Measurements from ENCODE around the gene ATP8A1.

ATP8A1 gene

DNA sequence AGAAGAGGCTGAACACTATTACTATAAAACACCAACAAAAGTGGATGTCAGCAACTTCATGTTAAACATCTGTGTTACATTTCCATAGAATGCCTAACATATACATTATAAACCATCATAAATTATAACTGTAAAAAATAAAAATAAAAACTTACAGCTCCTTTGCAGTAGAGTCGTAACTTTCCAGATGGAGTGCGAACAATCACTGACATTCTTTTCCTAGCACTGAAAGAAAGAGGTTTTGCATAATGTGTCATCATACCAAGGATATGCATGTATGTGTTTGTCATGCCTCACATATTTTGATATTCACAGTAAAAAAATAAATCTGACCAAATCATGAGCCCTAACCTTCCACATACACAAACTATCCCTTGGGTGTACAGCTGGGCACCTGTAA, 113.1 kb downstream of the ATP8A1 start:
- no peaks in the 10 kb centered on the region for H3K4me1 ChIP-seq (ENCODE audit: insufficient read depth, low read length)
- no peaks in the 10 kb centered on the region for H3K79me2 ChIP-seq (ENCODE audit: insufficient read depth, low read length)
- H3K27me3 ChIP-seq (ENCODE audit: insufficient read depth, low read length, poor library complexity), result no peaks in the 10 kb centered on the region
- H3K27ac ChIP-seq (ENCODE audit: low read length), result no peak overlapping the region
- no peak for ATAC-seq (ENCODE audit: insufficient read depth, low read depth)
- H4K20me1 ChIP-seq (ENCODE audit: insufficient read depth, low read length), result no peaks in the 10 kb centered on the region
- TF ChIP-seq, protein P1, sequence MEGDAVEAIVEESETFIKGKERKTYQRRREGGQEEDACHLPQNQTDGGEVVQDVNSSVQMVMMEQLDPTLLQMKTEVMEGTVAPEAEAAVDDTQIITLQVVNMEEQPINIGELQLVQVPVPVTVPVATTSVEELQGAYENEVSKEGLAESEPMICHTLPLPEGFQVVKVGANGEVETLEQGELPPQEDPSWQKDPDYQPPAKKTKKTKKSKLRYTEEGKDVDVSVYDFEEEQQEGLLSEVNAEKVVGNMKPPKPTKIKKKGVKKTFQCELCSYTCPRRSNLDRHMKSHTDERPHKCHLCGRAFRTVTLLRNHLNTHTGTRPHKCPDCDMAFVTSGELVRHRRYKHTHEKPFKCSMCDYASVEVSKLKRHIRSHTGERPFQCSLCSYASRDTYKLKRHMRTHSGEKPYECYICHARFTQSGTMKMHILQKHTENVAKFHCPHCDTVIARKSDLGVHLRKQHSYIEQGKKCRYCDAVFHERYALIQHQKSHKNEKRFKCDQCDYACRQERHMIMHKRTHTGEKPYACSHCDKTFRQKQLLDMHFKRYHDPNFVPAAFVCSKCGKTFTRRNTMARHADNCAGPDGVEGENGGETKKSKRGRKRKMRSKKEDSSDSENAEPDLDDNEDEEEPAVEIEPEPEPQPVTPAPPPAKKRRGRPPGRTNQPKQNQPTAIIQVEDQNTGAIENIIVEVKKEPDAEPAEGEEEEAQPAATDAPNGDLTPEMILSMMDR (IDR thresholded peaks at IDR 0.05; ENCODE audit: borderline replicate concordance, extremely low read depth, low read length, poor library complexity, severe bottlenecking), result no peak
- no peak for TF ChIP-seq EZH2 (IDR thresholded peaks at IDR 0.05; ENCODE audit: borderline replicate concordance, low read depth, low read length, severe bottlenecking)
- DNase-seq, result no peak
- no peak overlapping the region for H2AFZ ChIP-seq (ENCODE audit: low read depth, low read length)
- H3K9me3 ChIP-seq (ENCODE audit: insufficient read depth, low read length, severe bottlenecking), result no peaks in the 10 kb centered on the region
- H3K9ac ChIP-seq (ENCODE audit: low read depth, low read length), result no peak overlapping the region
- no peaks in the 10 kb centered on the region for H3K36me3 ChIP-seq (ENCODE audit: insufficient read depth, low read length)
- no peak overlapping the region for H3K4me3 ChIP-seq (ENCODE audit: low read depth in 1 of 2, low read length in 2 of 2)
- no peak overlapping the region for H3K4me2 ChIP-seq (ENCODE audit: insufficient read depth, low read length)

DNA sequence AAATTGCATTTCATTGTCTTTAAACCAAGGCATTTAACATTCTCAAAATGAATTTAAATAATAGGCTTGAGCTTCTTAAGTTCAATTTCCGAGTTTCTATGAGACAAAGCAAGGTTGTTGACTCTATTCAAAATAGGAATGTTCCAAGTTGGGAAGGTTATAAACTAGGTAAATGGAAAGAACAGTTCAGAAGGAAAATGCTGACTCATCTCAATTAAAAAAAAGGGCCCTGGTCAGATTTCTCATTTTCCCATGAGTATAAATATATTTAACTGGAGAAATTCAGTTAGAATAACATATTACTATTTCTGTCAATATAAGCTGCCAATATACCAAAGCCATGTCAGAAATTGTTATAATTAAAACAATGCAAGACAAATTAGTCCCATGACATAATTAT, 113.8 kb downstream of the ATP8A1 start:
- Histone ChIP-seq H3K9me3 (ENCODE audit: insufficient read depth, low read length, severe bottlenecking) (no peaks in the 10 kb centered on the region), H3K9ac (ENCODE audit: low read depth, low read length) (no peak overlapping the region), H3K36me3 (ENCODE audit: insufficient read depth, low read length) (no peaks in the 10 kb centered on the region), H3K27ac (ENCODE audit: low read length) (no peak overlapping the region), H4K20me1 (ENCODE audit: insufficient read depth, low read length) (no peaks in the 10 kb centered on the region), H3K27me3 (ENCODE audit: insufficient read depth, low read length, poor library complexity) (no peaks in the 10 kb centered on the region), H3K4me2 (ENCODE audit: insufficient read depth, low read length) (no peak overlapping the region), H3K79me2 (ENCODE audit: insufficient read depth, low read length) (no peaks in the 10 kb centered on the region), H2AFZ (ENCODE audit: low read depth, low read length) (no peak overlapping the region), H3K4me3 (ENCODE audit: low read depth in 1 of 2, low read length in 2 of 2) (no peak overlapping the region), H3K4me1 (ENCODE audit: insufficient read depth, low read length) (no peaks in the 10 kb centered on the region)
- ATAC-seq (ENCODE audit: insufficient read depth, low read depth) (no peak), DNase-seq (no peak)
- TF ChIP-seq, protein P1 (IDR thresholded peaks at IDR 0.05; ENCODE audit: borderline replicate concordance, extremely low read depth, low read length, poor library complexity, severe bottlenecking), result no peak
- no peak for TF ChIP-seq EZH2 (IDR thresholded peaks at IDR 0.05; ENCODE audit: borderline replicate concordance, low read depth, low read length, severe bottlenecking)

DNA sequence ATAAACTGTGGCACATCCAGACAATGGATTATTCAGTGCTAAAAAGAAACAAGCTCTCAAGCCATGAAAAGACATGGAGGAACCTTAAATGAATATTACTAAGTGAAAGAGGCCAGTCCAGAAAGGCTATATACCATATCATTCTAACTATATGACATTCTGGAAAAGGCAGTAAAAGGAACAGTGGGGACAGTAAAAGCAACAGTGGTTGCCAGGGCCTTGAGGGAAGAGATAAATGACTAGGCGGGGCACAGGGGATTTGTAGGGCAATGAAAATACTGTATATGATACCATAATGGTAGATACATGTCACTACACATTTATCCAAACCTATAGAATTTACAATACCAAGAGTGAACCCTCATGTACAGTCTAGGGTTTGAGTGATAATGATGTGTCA, 115.3 kb downstream of the ATP8A1 start:
- no peak overlapping the region for H2AFZ ChIP-seq (ENCODE audit: low read depth, low read length)
- no peak overlapping the region for H3K4me2 ChIP-seq (ENCODE audit: insufficient read depth, low read length)
- no peaks in the 10 kb centered on the region for H3K27me3 ChIP-seq (ENCODE audit: insufficient read depth, low read length, poor library complexity)
- no peak overlapping the region for H3K4me3 ChIP-seq (ENCODE audit: low read depth in 1 of 2, low read length in 2 of 2)
- no peak for TF ChIP-seq EZH2 (IDR thresholded peaks at IDR 0.05; ENCODE audit: borderline replicate concordance, low read depth, low read length, severe bottlenecking)
- DNase-seq (no peak), ATAC-seq (ENCODE audit: insufficient read depth, low read depth) (no peak)
- no peaks in the 10 kb centered on the region for H3K36me3 ChIP-seq (ENCODE audit: insufficient read depth, low read length)
- no peaks in the 10 kb centered on the region for H3K9me3 ChIP-seq (ENCODE audit: insufficient read depth, low read length, severe bottlenecking)
- H3K27ac ChIP-seq (ENCODE audit: low read length), result no peak overlapping the region
- H4K20me1 ChIP-seq (ENCODE audit: insufficient read depth, low read length), result no peaks in the 10 kb centered on the region
- H3K4me1 ChIP-seq (ENCODE audit: insufficient read depth, low read length), result no peaks in the 10 kb centered on the region
- no peaks in the 10 kb centered on the region for H3K79me2 ChIP-seq (ENCODE audit: insufficient read depth, low read length)
- H3K9ac ChIP-seq (ENCODE audit: low read depth, low read length), result no peak overlapping the region

GRCh38 chr4:42533042-42533441, 123.9 kb downstream of the ATP8A1 start:
- no peaks in the 10 kb centered on the region for H3K27me3 ChIP-seq (ENCODE audit: insufficient read depth, low read length, poor library complexity)
- H2AFZ ChIP-seq (ENCODE audit: low read depth, low read length), result no peak overlapping the region
- no peak overlapping the region for H3K4me3 ChIP-seq (ENCODE audit: low read depth in 1 of 2, low read length in 2 of 2)
- DNase-seq (no peak), ATAC-seq (ENCODE audit: insufficient read depth, low read depth) (no peak)
- no peak overlapping the region for H3K4me2 ChIP-seq (ENCODE audit: insufficient read depth, low read length)
- TF ChIP-seq, protein P1 (IDR thresholded peaks at IDR 0.05; ENCODE audit: borderline replicate concordance, extremely low read depth, low read length, poor library complexity, severe bottlenecking), result no peak
- TF ChIP-seq EZH2 (IDR thresholded peaks at IDR 0.05; ENCODE audit: borderline replicate concordance, low read depth, low read length, severe bottlenecking), result no peak
- no peak overlapping the region for H3K27ac ChIP-seq (ENCODE audit: low read length)
- no peaks in the 10 kb centered on the region for H3K4me1 ChIP-seq (ENCODE audit: insufficient read depth, low read length)
- H4K20me1 ChIP-seq (ENCODE audit: insufficient read depth, low read length), result no peaks in the 10 kb centered on the region
- H3K9ac ChIP-seq (ENCODE audit: low read depth, low read length), result no peak overlapping the region
- H3K36me3 ChIP-seq (ENCODE audit: insufficient read depth, low read length), result no peaks in the 10 kb centered on the region
- H3K79me2 ChIP-seq (ENCODE audit: insufficient read depth, low read length), result no peaks in the 10 kb centered on the region
- no peaks in the 10 kb centered on the region for H3K9me3 ChIP-seq (ENCODE audit: insufficient read depth, low read length, severe bottlenecking)
